Hepatocyte (in vitro differentiated cells): ENCODE results near the gene SH3GL3.

Source experiments
- EZH2 ChIP-seq: fragments of 200-600 bp; sonication (generic); IDR thresholded peaks from 2 replicates; pipeline ENCODE4 v1.6.1; 2016; ENCODE audit warnings: antibody characterized with exemption, mild to moderate bottlenecking, borderline replicate concordance
- TF ChIP-seq, protein P1 (sequence below): fragments of 200-600 bp; sonication (generic); IDR thresholded peaks from 2 replicates; pipeline ENCODE4 v1.5.1; 2016; ENCODE audit warnings: antibody characterized with exemption, mild to moderate bottlenecking; ENCODE audit not compliant: poor library complexity

GRCh38 chr15:83462026-83462425 is 14.9 kb downstream of the SH3GL3 start:
- TF ChIP-seq, protein P1, sequence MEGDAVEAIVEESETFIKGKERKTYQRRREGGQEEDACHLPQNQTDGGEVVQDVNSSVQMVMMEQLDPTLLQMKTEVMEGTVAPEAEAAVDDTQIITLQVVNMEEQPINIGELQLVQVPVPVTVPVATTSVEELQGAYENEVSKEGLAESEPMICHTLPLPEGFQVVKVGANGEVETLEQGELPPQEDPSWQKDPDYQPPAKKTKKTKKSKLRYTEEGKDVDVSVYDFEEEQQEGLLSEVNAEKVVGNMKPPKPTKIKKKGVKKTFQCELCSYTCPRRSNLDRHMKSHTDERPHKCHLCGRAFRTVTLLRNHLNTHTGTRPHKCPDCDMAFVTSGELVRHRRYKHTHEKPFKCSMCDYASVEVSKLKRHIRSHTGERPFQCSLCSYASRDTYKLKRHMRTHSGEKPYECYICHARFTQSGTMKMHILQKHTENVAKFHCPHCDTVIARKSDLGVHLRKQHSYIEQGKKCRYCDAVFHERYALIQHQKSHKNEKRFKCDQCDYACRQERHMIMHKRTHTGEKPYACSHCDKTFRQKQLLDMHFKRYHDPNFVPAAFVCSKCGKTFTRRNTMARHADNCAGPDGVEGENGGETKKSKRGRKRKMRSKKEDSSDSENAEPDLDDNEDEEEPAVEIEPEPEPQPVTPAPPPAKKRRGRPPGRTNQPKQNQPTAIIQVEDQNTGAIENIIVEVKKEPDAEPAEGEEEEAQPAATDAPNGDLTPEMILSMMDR = no peak
- no peak for TF ChIP-seq EZH2
